ENCODE data around the gene COIL.

COIL gene

DNA sequence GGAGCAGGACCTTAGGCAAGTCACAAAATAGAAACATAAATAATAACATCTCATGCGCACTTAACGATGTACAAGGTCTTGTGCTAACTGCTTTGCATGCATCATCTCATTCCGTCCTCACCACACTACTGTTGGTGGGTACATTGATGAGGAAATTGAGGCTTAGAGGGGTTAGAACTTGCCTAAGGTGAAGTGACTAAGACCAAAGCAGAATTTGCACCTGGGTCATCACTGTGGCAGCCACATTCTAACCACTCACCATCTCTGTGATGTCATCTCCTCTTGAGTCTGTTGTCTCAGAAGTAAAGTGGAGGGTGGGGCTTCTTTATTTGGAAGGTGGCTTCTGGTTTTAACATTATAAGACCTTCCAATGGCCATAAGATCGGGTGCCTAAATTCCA is 26.6 kb downstream of the COIL start:
- no peak for DNase-seq

DNA sequence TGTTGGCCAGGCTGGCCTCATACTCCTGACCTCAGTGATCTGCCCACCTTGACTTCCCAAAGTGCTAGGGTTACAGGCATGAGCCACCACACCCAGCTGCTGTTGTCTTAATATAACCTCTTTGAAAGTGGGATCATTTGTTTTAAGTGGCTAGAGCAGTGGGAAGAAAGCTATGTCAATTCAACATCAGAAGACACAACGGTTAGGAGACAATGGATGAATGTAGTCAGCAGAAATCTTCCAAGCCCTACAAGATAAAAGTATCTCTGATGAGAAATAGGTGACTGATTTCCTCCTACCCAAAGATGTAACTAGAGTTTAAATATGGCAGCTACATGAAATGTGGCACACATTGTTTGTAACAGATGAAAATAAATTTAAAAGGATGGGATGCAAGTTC is 27.0 kb downstream of the COIL start:
- no peak for DNase-seq

DNA sequence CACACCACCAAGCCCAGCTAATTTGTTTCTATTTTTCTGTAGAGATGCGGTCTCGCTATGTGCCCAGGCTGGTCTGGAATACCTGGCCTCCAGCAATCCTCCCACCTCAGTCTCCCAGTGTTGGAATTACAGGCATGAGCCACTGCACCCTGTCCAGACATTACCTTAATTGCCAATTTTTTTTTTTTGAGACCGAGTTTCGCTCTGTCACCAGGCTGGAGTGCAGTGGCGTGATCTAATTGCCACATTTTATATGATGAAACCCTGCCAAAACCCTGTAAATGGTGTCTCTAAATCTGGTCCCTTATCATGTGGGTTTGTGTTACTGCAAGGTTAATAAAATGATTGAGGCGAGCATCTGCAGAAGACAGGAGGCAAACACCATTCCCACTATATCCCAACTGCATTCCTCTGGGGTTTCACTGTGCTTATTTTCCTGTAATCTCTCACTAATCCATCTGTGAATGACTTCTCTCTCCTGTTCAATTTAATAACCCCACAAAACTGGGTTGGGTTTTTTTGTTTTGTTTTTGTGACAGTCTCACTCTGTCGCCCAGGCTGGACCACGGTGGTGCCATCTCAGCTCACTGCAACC is 27.6 kb downstream of the COIL start:
- DNase-seq, result no peak

DNA sequence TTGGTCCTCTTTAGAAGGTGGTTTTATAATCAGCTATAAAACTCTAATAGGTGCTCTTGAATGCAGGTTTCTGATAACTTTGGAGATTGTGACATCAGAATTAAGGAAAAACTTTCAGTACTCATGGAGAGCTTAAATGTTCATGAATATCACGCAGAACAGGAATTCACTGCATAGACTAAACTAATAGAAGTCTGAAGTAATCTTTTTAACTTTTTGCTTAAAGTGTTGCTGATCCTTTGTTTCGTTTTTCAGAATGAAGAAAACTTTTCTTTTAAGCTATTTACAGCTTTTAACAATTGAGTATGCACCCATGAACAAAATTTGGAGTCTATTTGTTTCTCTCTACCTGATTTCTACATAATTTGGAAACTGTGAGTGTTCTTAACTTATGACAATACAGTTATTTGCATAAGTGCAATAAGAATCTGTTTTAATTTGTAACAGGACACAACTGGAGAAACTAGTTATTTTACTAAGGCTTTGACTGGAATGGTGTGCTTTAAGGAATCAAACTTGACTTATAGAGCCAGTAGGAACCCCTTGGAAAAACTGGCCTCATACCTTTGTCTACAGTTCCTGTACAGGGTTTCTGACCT is 30.0 kb downstream of the COIL start:
- no peak for DNase-seq

DNA sequence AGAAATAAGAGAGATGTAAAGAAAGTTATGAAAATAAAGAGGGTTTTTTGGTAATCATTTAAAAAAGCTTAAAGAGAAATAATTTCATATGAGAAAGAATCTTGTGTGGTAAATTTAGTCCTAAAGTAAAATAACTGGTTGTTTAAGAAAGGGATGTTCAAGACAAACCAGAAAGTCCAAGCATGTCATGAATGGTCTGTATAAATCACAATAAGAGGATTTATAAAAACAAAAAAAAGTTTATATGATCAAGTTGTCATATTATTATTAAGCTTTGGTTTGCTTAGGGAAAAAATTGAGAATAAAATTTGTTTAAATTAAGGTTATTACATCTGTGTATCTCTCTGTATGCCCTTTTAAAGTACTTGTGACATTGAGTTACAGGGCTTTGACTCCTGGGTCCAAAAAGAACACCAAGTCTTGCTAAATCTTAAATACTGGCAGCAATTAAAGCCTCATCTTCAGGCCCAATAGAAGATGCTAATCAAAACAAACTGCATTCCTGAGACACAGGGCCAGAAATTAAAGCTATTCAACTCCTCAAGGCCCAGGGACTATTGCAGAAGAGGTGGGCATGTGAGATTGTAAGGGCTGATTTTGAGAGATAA is 31.4 kb downstream of the COIL start:
- no peak for DNase-seq

DNA sequence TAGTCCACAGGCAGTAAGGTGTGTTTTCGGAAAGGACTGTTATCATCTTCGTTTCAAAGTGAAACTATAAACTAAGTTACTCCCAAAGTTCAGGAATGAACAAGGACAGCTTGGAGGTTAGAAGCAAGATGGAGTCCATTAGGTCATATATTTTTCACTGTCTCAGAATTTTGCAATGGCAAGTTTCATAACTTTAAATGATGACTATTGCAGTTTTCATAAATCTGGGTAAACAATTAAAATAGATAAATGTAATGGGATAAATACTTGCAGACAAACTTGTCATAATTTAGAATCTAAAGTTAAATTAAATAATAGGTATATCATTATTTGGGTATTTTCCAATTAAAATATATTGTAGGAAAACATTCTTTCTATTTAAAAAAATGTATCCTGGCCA is 32.3 kb downstream of the COIL start:
- DNase-seq, result no peak

DNA sequence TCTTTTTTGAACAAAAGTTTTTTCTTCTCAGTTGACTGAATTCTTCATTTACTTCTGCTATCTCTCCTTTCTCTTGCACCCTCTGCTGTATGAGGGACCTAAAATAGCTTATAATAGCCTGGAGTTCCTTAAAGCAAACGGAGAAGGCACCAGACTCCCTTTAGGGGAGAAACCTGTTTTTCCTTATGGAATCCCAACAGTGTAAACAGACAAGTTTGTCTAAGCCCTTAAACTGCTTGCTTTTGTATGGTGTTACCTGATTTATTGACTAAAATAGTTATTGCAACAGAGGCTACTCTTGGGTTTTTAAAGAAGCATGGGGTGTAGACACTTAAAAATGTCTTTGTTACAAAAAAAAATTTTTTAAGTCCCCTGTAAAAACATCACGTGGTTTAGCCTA is 34.1 kb downstream of the COIL start:
- no peak for DNase-seq

DNA sequence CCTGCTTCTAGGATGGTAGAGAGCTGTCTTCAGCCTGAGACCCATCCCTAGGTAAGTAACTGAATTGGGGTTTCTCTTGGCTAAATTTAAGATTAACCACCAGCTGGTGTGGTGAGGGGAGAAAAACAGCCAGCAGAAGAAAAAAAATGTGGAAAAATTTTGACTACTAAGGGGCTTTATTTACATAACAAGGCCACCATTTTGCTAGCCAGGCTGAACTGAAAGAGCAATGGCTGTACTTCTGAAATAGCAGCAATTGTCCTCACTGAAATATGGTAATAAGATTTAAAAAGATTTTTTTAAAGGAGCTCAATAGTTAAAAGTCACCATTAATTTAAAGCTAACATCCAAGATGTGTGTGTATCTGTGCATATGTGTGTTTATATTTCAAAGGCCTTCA is 34.6 kb downstream of the COIL start:
- no peak for DNase-seq

DNA sequence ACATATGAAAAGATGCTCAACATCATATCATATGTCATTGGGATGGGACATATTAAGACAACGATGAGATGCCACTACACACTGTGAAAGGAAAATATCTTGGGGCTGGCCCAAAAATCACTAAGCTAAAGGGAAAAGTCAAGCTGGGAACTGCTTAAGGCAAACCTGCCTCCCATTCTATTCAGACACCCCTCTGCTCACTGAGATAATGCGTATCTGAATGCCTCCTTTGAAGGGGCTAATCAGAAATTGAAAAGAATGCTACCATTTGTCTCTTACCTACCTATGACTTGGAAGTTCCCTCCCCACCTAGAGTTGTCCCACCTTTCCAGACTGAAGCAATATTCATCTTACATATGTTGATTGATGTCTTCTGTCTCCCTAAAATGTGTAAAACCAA is 35.8 kb downstream of the COIL start:
- DNase-seq, result no peak

DNA sequence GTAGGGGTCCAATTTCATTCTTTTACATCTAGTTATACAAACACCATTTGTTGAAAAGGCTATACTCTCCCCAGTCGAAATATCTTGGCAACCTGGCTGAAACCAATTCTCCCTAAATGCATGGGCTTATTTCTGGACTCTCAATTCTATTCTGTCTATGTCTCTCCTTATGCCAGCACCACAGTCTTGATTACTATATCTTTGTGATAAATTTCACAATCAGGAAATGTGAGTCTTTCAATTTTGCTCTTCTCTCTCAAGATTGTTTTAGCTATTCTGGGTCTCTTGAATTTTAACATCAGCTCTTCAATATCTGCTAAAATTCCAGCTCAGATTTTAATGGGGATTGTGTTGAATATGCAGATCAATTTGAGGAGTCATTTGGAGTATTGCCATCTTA is 41.1 kb downstream of the COIL start:
- DNase-seq, result no peak

DNA sequence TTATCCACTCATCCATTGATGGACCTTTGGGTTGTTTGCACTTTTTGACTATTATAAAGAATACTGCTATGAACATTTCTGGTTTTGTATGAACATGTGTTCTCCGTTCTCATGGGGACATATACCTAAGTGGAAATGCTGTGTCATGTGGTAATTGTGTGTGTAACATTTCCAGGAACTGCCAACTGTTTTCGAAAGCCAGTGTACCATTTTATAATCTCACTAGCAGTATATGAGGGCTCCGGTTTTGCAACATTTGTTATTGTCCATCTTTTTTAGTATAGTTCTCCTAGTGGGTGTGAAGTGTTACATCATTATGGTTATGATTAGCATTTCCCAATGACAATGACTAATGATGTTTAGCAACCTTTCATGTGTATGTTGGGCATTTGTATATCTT is 41.9 kb downstream of the COIL start:
- DNase-seq, result no peak

DNA sequence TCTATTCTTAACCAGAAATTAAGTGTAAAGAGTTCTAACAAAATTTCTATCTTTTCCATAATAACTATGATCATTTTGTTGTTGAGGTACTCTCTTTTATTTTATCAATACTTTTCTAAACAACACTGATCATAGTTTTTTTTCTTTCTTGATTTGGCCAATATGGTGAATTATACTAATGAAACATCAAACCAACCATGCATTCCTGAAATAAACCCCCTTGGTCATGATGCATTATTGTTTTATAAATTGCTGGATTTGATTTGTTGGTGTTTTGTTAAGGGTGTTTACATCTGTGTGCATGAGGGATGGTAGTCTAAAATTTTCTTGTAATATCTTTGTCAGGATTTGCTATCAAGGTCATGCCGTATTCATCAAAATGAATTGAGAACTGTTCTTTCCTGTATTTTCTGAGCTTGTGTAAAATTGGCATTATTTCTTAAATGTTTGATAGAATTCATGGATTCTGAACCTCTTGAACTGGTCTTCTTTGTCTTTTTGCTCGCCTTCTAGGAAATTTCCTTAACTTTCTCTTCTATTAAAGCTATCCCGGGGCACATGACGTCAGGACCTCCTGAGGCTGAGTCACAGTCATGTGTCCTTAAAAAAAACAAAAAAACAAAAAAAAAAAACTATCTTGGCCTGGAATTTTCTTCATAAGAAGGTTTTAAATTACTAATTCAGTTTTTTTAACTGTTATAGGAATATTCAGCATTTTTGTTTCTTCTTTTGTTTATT is 43.1 kb downstream of the COIL start:
- DNase-seq, result no peak

DNA sequence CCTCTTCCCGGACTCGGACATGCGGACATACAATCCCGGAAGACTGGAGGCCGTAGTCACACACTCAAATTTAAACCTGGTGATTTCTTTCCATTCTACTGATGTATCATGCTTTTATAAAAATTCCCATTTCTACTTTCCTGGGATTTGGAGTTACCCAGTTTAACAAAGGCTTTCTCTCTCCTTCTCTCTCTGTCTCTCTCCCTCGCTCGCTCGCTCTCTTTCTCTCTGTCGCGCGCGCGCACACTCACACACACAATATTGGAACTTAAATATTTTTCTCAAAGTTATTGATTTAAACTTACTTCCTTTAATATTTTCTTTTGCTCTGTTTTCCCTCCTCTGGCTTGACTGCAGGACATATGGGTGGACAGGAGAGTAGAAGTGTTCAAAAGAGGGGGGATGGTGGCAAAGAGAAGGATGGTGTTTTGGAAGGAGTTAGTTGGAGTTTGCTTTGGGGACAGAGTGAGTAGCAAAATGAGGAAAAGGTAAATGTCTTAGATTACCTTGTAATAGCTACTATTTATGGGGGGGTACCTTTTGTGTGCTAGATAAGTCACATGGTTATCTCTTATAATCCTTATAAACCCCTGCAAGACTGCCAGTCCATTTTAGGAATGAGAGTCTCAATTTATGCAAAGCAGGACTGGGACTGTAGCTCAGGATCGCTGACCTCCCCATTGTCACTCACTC is 46.1 kb downstream of the COIL start:
- no peak for DNase-seq

DNA sequence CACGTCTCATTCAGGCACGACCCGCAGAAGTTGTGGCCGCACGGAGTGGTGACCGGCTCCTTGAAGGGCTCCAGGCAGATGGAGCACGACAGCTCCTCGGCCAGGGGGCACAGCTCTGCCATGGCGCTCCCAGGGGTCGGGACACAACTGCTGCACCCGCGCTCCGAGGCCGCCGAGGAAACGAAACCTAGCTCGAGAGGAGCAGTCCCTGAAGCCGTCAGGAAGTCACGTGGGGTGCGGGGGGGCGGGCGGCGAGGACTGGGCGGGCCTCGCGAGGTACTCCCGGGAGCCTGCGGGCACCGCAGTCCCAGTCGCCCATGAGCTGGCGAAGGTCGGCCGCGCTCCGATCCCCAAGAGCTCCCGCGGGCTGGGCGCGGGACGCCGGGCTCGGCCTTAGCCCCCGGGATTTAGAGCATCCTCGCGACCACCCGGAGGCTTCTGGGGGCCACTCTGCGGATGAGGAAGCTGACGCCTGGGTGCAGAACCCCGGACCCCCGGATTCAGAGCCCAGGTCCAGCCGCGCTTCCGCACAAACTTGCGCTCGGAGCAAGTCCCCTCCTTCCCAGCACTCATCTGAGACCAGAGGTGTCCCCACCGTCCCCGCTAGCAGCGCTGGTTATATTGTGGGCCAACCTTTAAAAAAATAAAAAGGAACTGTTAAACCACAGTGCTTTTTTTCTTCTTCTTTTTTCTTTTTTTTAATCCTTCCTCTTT is 46.8 kb downstream of the COIL start, which contains the start of gene TRIM25:
Gene TRIM25 (minus strand): TSS at position 183 of the 714 bp plus-strand sequence. CDS start 61 bp downstream, at position 122.
- DNase-seq, result peak; percentile 80 to 86 (median 83)

DNA sequence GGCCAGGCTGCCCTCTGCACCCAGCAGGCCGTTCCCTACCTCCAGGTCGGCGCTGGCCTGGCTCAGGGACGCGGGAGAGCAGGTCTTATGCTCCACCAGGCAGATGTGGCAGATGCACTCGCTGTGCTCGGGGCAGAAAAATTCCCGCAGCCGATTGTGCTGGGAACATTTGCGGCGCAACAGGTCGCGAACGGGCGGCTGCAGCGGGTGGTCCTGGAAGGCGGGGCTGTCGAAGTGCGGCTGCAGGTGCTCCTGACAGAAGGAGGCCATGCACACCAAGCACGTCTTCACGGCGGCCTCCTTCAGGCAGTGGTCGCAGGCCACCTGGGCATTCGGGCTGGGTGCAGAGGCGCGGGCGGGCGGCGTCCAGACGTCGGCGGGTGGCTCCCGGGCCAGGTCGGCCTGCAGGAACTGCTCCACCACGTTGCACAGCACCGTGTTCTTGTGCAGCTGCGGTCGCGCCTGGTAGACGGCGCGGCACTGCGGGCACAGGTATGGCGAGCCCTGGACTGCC is 47.4 kb downstream of the COIL start:
- DNase-seq, result no peak

DNA sequence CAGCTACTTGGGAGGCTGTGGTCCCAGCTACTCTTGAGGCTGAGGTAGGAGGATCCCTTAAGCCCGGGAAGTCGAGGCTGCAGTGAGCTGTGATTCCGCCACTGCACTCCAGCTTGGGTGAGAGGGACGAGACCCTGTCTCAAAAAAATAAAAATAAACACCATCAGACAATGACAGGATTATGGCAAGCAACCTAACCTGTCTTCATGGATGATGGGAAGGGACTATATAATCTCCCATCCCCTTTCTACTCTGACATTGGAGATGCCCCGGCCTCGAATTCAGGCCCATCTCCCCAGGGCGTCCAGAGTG is 47.9 kb downstream of the COIL start:
- DNase-seq, result no peak

DNA sequence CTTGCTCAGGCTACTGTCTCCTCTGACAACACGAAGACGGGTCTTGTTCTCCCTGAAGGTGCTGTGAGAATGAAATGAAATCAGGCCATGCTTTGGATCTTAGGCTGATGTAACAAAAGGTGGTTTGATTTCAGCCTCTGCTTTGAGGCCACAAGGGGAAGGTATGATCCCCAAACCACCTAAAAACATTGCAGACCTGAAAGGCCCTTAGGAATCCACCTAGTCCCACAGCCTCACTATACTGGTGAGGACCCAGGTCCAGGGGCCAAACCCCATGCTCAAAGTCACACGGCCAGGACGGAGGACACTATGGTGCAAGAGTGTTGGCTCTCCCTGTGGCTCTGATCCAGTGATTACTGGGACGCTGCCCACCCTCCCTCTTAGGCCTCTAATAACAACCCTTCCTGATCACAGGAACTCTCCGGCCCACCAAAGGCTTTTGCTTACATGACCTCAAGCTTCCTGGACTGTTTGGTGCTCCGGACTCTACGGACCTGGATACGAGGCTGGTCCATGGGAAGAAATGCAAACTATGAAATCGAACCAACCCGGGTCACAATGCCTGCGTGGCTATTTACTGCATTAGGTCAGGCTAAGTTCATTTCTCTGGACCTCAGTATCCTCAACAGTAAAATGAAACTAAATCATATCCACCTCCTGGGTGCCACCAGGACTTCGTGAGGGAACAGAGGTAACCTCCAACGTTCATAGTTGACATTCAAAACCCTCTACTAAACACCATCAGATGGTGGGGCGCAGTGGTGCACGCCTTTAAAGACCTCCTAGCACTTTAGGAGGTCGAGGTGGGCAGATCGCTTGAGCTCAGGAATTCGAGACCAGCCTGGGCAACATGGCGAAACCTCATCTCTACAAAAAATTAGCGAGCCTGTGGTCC is 48.5 kb downstream of the COIL start:
- no peak for DNase-seq

DNA sequence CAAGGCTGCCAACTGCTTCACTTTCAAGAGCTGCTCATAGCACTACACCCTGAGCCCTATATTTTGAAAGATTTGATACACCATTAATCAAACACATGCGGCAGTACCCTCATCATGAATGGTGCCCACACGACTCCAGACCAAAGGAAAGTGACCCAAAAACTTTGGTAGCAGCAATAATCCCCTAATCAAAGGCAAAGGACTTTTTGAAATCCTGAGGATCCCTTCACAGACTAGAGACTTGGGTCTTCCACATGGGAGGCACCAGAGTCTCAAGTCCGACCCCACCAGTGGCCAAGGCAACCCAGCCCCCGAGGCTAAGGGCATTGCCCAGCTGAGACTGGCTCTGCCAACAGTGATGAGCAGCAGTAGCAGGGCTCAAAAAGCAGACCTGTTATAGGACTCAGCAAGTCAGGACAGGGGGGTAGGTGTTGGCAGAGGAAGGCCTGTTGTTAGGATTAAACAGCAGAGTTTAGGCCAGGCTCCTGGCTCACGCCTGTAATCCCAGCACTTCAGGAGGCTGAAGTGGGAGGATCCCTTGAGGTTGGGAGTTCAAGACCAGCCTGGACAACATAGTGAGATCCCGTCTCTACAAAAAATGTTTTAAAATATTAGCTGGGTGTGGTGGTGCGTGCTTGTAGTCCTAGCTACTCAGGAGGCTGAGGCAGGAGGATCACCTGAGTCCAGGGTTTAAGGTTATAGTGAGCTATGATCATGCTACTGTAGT is 50.2 kb downstream of the COIL start:
- no peak for DNase-seq

DNA sequence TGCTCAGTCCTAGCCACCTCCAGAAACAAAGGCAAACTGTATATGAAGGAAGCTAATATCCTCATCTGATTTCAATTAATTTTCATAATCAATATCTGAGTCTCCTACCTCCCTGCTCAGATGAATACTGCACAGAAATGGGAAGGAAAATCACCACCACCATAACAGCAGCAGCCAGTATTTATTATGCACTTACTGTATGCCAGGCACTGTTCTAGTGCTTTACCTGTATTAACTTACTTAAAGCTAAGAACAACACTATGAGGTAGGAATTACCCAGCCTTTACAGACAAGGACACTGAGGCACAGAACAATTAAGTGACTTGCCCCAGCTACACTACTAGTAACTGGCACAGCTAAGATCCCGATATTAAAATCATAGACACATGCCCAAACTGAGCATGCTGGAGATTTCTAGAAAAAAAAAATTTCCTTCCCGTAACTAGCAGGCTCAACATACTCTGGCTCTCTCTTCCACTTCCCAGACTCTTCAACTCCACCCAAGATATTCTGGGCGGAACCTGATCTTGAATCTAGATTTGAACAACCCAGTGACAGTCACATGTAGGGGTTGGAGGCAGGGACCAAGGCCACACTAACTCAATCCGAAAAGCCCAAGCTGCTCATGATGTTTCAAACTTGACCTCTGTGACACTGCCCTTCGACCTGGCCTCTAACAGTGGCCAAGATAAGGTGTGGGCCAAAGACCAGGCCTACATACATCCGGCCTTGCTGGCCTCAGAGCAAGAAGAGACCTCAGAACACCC is 50.9 kb downstream of the COIL start:
- DNase-seq, result no peak

DNA sequence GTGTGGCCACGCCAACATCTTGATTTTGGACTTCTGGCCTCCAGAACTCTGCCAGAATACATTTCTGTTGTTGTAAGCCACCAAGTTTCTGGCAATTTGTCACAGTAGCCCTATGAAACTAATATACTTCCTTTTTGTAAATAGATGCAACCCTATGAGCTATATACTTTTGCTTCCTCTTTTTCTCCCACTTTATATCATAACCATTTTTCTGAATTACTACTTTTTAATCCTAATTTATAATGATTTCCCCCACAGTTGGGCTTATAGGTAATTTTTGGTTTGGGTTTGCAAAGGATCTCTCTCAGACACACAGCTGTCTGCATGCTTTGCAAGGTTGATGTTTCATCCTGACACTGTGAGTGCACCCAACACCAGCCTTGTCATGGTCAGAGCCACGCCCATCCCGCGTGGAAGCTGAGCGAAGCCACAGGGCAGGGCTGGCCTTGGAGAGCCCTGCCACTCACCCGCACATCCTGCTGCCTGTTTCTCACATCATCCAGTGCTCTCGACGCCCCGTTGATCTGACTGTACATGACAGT is 52.8 kb downstream of the COIL start:
- DNase-seq, result no peak
